Stimulated activated CD8-positive, alpha-beta memory T cell treated with anti-CD3 and anti-CD28 coated beads, Interleukin-4, amount 100 ng/mL, for 4 hours (primary cell): ENCODE results near the gene AIFM1.

Experiments
- DNase-seq, 2 donors: peaks; one replicate each; pipeline ENCODE4 v3.0.0-alpha.2; 2020; ENCODE audit warnings: low read depth in 2 of 2, low spot score in 1 of 2

AIFM1 gene

DNA sequence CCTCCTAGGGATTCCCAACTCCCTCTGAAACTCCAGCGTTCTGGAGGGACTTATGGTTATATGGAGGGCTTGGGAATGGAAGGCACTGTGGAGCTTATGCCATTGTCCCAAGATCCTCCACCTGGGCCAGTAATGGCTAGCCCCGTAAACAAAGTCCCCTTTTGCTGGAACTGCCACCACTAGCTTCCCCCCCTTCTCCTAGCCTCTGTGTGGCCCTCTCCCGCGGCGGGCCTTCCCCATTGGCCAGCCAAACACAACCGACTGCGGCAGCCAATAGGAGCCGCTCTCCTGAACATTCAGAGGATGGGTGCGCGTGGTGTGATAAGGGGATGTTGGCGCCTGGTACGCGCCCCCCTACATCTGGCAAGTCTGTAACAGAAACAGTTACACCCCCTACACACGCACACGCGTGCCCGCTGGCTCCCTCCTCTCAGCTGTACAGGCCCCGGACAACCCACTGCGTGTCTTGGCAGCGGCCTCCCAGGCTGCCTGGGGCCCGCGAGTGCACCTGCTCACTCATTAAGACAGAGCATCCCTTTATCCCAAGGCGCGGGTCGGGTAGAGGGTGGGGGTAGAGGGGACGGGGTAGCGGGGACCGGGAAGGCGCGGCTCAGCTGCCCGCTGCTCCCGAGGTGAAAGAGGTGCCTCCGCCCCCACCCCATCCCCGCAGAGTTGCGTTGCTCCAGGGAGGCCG lies 5.3 kb upstream of the AIFM1 start:
- DNase-seq, result peak; percentile 19 to 22

GRCh38 chrX:130167040-130167439 lies 1.4 kb upstream of the AIFM1 start:
- no peak for DNase-seq

DNA sequence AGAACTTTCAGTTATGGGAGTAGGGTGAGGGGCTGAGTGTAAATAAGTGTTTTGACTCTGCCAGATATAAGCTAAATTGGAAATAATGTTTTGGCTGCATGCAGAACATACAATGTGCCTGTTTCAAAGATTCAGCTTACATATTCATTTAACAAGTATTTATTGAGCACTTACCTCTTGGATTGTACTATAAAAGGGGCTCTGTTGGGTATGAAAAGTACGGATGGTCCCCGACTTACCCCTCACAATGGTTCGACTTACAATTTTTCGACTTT lies 799 bp upstream of the AIFM1 start:
- no peak for DNase-seq

DNA sequence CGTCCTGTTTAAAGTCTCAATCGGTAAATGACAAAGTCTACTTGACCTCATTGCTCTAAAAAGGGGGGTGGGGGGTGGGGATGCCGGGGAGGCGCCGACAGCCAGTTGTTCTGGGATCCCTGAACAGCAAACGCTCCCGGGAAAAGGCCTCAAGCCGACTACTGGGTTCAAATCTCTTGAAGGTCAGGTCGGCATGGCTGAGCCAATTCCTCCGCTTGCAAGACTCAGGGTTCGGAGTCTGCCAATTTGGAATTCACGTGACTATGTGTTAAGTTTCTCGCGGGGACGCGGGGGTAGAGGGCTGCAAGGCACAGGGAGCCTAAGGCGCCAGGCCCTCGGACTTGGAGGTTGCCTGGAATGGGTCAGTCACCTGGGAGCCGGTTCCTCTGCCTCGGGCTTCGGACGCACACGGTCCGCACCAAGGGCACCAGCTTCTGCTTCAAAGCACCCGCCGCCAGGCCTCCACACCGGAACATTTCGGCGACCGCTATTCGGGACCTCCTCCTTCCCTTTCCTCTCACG lies 399 bp downstream of the AIFM1 start:
- DNase-seq, result no peak

DNA sequence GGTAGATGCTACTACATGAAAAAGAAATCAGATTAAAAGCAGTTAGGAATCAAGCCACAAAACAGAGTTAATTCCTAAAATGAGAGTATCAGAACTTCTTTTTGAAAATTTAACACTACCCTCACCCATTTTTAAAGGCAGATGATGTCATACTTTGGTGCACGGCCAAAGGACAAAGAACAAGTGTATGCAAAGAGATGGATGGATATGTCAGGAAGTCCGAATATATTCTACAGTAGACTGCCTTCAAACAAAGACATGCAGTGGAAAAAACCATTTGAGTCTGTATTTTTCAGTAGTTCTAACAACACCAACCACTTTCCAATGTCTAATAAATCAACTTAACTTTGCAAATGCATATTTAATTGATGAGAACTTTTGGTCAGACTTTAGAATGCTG lies 2.2 kb downstream of the AIFM1 start:
- no peak for DNase-seq

- DNase-seq, result no peak
Observed at GRCh38 chrX:130162094-130162735, 3.4 kb downstream of the AIFM1 start.

DNA sequence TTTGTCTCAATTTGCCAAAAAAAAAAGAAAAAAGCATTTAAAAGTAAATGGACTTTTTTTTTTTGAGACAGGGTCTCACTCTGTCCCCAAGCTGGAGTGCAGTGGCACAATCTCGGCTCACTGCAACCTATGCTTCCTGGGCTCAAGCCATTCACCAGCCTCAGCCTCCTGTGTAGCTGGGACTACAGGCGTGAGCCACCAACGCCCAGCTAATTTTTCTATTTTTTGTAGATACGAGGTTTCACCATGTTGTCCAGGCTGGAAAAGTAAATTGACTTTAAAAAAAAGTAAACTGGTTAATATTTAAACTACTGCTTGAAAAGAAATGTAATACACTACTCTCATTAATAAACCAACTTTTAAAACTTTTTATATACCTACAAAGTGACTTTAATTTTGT lies 5.9 kb downstream of the AIFM1 start:
- no peak for DNase-seq

DNA sequence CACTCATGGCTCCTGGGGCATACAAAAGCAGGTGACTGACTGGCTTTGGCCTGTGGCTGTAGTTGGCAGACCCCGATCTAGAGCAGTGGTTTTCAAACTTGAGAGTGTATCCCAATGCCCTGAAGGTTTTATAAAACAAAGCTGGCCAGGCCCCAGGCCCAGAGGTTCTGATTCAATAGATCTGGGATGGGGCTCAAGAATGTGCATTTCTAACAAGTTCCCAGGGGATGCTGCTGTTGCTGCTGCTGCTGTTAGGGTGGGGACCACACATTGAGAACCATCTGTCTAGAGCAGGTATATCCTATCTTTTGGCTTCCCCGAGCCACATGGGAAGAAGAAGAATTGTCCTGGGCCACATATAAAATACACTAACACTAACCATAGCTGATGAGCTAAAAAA lies 7.3 kb downstream of the AIFM1 start:
- no peak for DNase-seq

DNA sequence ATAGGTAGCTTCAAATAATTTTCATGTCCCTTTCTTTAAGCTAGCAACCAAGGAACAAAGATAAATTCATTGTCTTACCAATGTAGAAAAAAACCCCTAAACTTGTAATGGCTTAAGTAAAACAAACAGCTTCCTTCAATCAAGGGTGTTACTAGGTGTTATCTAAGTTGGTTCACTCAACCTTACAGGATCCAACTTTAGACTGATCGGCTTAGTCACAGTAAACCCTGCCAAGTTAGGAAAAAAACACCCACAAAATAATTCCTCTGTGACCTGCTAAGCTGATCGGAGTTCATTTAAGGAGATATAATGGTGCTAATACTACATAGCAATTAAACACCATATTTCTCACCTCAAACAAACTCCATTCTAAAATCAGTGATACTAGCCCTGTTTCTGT lies 10.1 kb downstream of the AIFM1 start:
- no peak for DNase-seq

GRCh38 chrX:130147631-130148030 lies 18.0 kb downstream of the AIFM1 start:
- DNase-seq, result no peak

- DNase-seq, result no peak
Observed at GRCh38 chrX:130145123-130145522, 20.5 kb downstream of the AIFM1 start.

GRCh38 chrX:130144509-130144908 lies 21.1 kb downstream of the AIFM1 start:
- DNase-seq, result no peak

- no peak for DNase-seq
Observed at GRCh38 chrX:130139474-130140201, 26.0 kb downstream of the AIFM1 start.

- DNase-seq, result no peak
Observed at GRCh38 chrX:130136961-130137360, 28.7 kb downstream of the AIFM1 start.

DNA sequence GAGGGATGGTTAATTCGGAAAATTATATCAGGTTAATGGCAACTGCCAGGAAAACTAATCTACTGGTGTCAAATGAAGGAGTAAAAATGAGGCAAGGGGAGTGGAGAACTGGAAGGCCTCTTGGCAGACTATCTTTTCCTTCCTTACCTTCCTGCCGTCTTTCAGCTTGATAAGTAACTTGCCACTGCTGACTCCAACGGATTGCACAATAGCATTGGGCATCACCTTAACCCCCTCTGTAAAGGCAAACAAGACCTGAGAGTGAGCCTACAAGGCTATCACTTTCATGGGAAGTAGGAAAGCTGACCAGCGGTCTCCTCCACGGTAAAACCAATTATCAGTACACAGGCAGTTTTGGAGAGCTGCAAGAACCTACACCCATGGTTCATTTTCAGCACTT lies 29.1 kb downstream of the AIFM1 start:
- DNase-seq, result no peak

- DNase-seq, result no peak
Observed at GRCh38 chrX:130130990-130131389, 34.7 kb downstream of the AIFM1 start.

DNA sequence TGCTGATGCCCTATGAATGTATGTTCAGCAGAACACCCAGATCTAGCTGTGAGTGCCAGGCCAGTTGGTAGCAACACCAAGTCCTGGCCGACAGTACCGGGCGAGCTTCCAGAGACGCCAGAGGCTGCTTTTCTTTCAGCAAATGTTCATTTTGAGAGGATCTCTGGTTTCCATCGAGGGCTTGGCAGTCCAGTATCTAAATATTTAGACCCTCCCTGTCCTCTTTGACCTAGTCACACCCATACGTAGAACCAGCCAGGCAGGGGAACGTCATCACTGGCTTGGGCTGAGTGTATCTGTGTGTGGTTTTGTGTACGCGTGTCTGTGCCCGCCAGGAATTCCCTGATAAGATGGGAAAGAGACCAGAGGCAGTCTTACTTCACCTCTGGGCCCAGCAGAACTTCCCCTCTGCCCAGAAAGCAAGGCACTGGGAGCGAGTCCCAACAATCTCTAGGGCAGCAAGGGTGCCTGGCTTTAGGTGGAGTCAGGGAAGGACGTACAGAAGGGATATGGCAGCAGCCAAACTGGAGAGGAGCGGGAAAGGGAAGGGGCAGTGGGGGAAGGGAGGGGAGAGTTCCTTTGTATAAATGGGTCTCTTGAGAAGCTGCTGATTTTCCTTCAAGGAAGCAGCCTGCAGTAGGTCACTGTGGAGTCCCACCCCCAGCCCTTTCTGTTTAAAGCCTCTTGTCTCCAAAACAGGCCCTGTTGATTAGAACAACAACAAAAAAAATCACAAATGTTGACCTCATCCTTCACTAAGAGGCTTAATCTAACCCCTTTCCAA lies 40.4 kb downstream of the AIFM1 start:
- no peak for DNase-seq

GRCh38 chrX:130124577-130124976 lies 41.1 kb downstream of the AIFM1 start:
- no peak for DNase-seq

DNA sequence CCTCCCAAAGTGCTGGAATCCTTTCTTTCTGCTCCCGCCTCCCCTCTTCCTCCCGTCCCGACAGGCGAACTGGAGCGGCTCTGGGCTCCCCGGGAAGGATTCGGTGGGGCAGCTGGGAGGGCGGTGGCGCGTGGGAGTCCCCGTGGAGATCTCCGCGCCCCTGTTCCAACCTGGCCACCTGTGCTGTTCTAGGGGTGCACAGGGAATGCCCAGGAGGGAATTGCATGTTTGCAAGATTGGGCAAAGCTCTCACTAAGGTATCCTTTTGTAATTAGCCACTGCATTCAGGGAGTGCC lies 44.2 kb downstream of the AIFM1 start:
- DNase-seq, result no peak

DNA sequence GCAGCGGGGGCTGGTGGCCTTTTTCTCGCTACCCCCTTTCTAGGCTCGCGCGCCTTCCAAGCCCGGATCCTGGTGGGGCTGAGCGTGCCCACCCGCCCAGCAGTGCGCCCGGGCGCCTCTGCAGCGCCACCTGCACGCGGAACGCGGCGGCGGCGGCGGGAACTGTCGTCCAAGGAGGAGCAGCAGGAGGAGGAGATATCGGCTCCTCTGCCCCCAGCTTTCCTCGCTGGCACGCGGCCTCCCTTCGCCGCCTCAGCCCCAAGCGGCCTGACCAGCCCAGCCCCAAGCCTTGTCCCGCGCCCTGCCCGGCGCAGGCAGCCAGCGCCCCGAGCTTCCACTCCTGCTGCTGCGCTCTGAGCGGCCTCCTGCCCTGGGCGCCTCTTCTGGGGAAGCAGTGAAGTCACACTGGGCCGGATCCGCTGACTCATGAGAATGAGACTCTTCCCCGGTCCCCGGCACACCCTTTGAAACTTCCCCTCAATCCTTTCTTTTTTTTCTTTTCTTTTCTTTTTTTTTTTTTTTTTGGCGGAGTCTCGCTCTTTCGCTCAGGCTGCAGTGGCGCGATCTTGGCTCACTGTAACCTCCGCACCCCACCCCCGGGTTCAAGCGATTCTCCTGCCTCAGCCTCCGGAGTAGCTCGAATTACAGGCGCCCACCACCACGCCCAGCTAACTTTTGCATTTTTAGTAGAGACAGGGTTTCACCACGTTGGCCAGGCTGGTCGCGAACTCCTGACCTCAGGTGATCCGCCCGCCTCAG lies 44.7 kb downstream of the AIFM1 start:
- DNase-seq, result peak; percentile 24 to 27

DNA sequence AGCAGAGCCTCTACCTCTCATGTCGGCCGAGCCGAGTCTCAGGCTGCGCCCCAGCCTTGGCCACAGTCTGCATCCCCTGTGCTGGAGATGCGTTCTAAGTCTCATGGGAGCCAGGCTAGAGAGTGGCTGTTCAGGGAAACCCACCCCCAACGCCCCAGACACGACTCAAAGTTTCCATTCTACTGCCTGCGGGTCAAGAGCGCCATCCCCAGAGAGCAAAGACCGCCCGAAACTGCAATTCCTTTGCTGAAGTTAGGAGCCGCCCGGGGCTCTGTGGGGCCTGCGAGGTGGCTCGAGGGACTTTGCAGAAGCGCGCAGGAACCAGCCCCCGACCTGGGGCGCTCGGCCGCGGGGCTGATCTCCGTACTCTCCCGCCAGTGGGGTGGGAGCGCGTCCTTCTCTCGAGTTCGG lies 45.3 kb downstream of the AIFM1 start:
- no peak for DNase-seq
